Activated T-cell treated with anti-CD3 and anti-CD28 coated beads, Interleukin-2, amount 50 U/mL, for 72 hours (primary cell): ENCODE data around the gene P3R3URF. TPM values are rescaled to one million over a fixed set of nuclear protein-coding genes. Genes with fewer than 3 reads are reported as not detected.

ENCODE experiments used
- ATAC-seq, 2 donors: fragments of 150-1000 bp; cut with Tn5 transposase; replicated peaks in 1 of 2; 2 replicates each; pipeline ENCODE4 v1.10.0; 2021; ENCODE audit warnings: moderate library complexity in 2 of 2, mild to moderate bottlenecking in 1 of 2
- DNase-seq, 2 donors: peaks; one replicate each; pipeline ENCODE4 v3.0.0; 2021 to 2022; ENCODE audit warnings: mixed read lengths in 1 of 2
- H3K27ac Mint-ChIP-seq: one replicate; pipeline ENCODE4 v1.8.0; 2022; ENCODE audit warnings: mild to moderate bottlenecking, moderate library complexity, mixed read lengths
- H3K27me3 Mint-ChIP-seq: one replicate; pipeline ENCODE4 v1.8.0; 2022; ENCODE audit warnings: low read depth, mixed read lengths
- H3K36me3 Mint-ChIP-seq, 2 donors: one replicate each; pipeline ENCODE4 v1.8.0; 2022; ENCODE audit warnings: mixed read lengths in 2 of 2, mild to moderate bottlenecking in 1 of 2; ENCODE audit not compliant: insufficient read depth in 2 of 2
- H3K4me1 Mint-ChIP-seq: one replicate; pipeline ENCODE4 v1.8.0; 2022; ENCODE audit warnings: low read depth, mixed read lengths
- H3K4me3 Mint-ChIP-seq, 2 donors: one replicate each; pipeline ENCODE4 v1.8.0; 2022; ENCODE audit warnings: mild to moderate bottlenecking in 2 of 2, mixed read lengths in 2 of 2, moderate library complexity in 2 of 2
- H3K9me3 Mint-ChIP-seq, 2 donors: one replicate each; pipeline ENCODE4 v1.8.0; 2022; ENCODE audit warnings: mixed read lengths in 2 of 2
- total RNA-seq, 2 donors: library from RNA; stranded (reverse); gene quantifications; one replicate each; pipeline ENCODE4 v1.2.3, GENCODE V29; 2022

P3R3URF gene
- total RNA-seq, 2 donors from 2014 or later = not detected

- ATAC-seq (no peak), DNase-seq (no peak)
- peaks cover 4% of the 10 kb centered on the region for H3K4me1 Mint-ChIP-seq
- no peaks in the 10 kb centered on the region for H3K36me3 Mint-ChIP-seq
- H3K27me3 Mint-ChIP-seq = no peaks in the 10 kb centered on the region
- H3K4me3 Mint-ChIP-seq = no peak overlapping the region
- H3K27ac Mint-ChIP-seq = no peak overlapping the region
- no peaks in the 10 kb centered on the region for H3K9me3 Mint-ChIP-seq
These were observed 14.3 kb upstream of the P3R3URF start for GRCh38 chr1:46190539-46190938.

DNA sequence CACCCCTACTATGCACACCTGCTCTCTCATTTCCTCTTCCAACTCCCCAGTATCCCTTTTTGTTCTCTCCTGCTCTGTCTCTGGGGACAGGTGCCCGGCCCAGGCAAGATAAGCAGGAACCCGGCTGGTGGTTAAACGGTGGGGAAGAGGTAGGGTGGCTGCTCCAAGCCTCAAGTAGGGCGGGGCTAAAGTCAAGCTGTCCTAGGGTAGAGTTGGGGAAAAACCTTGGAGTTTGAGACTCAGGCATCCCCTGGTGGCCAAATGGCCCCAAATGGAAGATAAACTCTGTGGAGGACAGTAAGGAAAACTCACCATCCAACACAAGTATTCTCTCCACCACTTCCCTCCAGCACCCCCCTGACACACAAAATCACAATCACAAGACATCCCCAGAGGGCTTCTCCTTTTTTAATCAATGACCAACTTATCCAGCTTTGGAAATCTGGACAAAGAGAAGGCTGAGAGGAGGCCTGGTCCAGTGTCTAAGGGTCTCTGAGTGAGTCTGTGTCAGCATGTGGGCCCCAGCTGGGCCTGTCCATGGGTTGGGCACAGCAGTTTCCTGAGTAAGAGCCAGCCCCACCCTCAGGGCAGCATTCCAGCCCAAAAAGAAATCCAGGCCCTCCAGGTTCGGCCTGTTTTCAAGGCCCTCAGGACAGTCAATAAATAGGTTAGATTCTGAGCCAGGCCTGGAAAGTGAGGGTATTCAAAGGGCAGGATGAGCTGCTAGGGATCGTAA, 12.2 kb upstream of the P3R3URF start:
- Mint-ChIP-seq H3K27ac (no peak overlapping the region), H3K9me3 (no peaks in the 10 kb centered on the region), H3K4me1 (peaks cover 23% of the 10 kb centered on the region), H3K27me3 (no peaks in the 10 kb centered on the region), H3K36me3 (no peaks in the 10 kb centered on the region), H3K4me3 (no peak overlapping the region)
- ATAC-seq = no peak
- no peak for DNase-seq

DNA sequence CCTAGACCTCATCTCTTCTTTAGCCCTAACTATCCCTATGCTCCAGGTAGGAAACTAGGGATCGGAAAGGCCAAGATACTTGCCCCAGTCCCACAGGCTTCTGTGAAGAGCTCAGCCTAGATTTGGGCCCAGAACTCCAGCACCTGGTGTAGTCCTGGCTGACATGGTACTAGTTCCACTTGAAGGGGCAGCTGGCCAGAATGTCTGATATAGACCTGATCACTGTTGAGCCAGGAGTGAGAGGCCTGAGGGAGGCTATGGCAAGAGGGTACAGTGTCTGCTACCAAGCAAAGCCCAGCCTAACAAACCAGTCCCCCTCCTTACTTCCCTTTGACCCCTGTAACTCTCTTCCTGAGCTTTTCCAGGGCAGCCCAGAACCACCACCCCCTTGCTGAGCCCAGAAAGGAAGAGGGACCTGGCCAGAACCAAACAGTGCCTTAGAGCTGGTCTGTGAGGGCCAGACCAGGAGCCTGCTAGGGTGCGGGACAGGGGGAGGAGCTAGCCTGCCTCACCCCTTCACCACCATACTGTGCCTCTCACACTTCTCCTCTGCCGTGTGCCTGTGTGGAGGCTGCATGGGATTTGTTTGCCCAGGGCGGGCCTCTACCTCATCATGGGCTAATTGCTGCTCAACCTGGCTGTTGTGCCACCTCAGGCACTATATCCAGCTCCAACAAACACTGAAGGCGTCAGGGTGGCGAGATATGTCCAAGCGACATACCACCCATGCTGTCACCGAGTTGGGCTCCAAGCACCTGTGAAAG, 11.0 kb upstream of the P3R3URF start:
- H3K36me3 Mint-ChIP-seq = no peaks in the 10 kb centered on the region
- H3K4me3 Mint-ChIP-seq = no peak overlapping the region
- no peaks in the 10 kb centered on the region for H3K27me3 Mint-ChIP-seq
- DNase-seq (no peak), ATAC-seq (no peak)
- H3K27ac Mint-ChIP-seq = no peak overlapping the region
- H3K9me3 Mint-ChIP-seq = no peaks in the 10 kb centered on the region
- H3K4me1 Mint-ChIP-seq = peaks cover 23% of the 10 kb centered on the region

GRCh38 chr1:46186076-46186475, 9.8 kb upstream of the P3R3URF start:
- Mint-ChIP-seq H3K4me3 (no peak overlapping the region), H3K27ac (no peak overlapping the region), H3K36me3 (no peaks in the 10 kb centered on the region), H3K9me3 (no peaks in the 10 kb centered on the region), H3K27me3 (no peaks in the 10 kb centered on the region), H3K4me1 (peaks cover 23% of the 10 kb centered on the region)
- DNase-seq (no peak), ATAC-seq (no peak)

DNA sequence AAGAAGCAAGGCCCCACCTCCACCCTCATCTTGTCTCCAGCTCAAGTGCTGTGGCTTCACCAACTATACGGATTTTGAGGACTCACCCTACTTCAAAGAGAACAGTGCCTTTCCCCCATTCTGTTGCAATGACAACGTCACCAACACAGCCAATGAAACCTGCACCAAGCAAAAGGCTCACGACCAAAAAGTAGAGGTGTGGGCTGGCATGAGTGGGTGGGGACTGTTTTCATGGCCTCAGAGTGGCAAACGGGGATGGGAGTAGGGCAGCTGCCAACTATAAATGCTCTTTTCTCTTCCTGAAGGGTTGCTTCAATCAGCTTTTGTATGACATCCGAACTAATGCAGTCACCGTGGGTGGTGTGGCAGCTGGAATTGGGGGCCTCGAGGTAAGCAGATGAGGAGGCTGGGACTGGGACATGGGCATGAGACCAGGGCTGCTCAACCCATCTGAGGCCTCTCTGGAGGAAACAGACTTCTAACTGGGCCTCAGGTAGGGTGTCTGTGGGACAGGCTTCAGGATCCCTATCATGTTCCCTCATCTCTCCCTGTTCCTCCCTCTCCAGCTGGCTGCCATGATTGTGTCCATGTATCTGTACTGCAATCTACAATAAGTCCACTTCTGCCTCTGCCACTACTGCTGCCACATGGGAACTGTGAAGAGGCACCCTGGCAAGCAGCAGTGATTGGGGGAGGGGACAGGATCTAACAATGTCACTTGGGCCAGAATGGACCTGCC, 8.8 kb upstream of the P3R3URF start:
- H3K36me3 Mint-ChIP-seq = no peaks in the 10 kb centered on the region
- H3K4me1 Mint-ChIP-seq = peaks cover 23% of the 10 kb centered on the region
- peak overlapping the region; percentile 63 to 85 for H3K4me3 Mint-ChIP-seq
- peak; percentile 73 to 82 for DNase-seq
- no peaks in the 10 kb centered on the region for H3K27me3 Mint-ChIP-seq
- no peaks in the 10 kb centered on the region for H3K9me3 Mint-ChIP-seq
- peak overlapping the region; percentile 84 for H3K27ac Mint-ChIP-seq
- peak; percentile 88 to 92 for ATAC-seq

GRCh38 chr1:46183926-46184557, 7.8 kb upstream of the P3R3URF start:
- no peaks in the 10 kb centered on the region for H3K9me3 Mint-ChIP-seq
- DNase-seq (no peak), ATAC-seq (no peak)
- H3K27ac Mint-ChIP-seq = no peak overlapping the region
- no peaks in the 10 kb centered on the region for H3K36me3 Mint-ChIP-seq
- no peaks in the 10 kb centered on the region for H3K27me3 Mint-ChIP-seq
- H3K4me3 Mint-ChIP-seq = peak overlapping the region in 1 of 2 donors; percentile 85
- peaks cover 23% of the 10 kb centered on the region for H3K4me1 Mint-ChIP-seq

- no peaks in the 10 kb centered on the region for H3K27me3 Mint-ChIP-seq
- H3K4me1 Mint-ChIP-seq = peaks cover 23% of the 10 kb centered on the region
- no peaks in the 10 kb centered on the region for H3K36me3 Mint-ChIP-seq
- no peak for ATAC-seq
- no peaks in the 10 kb centered on the region for H3K9me3 Mint-ChIP-seq
- no peak for DNase-seq
- no peak overlapping the region for H3K4me3 Mint-ChIP-seq
- H3K27ac Mint-ChIP-seq = no peak overlapping the region
These were observed 7.0 kb upstream of the P3R3URF start for GRCh38 chr1:46183079-46183847.

DNA sequence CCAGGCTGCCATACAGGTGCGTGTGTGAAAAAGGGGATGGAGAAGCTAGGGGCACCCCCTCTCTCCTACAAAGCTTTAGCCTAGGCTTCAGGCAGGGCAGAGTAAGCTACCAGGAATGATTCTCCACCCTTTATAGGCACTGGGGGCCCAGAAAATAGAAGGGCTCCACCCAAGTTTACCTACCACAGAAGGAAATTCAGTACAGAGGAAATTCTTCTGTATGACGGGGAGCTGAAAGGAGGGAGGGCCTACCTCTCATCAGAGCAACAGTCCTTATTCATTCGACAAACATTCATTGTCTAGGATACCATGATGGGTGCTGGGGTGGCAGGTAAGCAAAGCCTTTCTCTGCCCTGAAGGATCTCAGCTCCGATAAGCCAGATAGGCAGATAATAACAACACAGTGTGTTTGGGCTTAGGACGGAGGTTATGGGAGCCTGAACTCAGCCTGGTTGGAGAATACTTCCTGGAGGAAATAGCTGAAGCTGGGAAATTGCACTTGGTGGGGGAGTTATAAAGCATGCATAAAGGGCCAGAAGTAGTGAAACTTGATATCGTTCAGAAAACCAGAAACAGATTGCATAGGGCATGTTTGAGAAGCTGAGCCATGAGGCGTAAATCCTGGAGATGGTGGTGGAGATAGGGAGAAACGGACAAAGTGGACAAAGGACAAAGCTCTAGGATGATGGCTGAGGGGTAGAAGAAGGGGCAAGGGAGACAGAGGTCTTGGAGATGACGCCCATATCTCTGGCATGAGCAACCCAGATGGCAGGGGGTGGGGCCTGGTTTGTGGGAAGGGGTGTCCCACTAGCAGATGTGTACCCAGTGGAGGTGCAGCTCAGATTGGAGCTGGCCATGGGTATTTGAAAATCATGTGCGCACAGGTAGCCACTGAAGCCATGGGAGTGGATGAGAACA, 5.3 kb upstream of the P3R3URF start:
- no peak for ATAC-seq
- Mint-ChIP-seq H3K4me1 (peaks cover 23% of the 10 kb centered on the region), H3K4me3 (no peak overlapping the region), H3K27ac (no peak overlapping the region), H3K9me3 (no peaks in the 10 kb centered on the region), H3K27me3 (no peaks in the 10 kb centered on the region), H3K36me3 (no peaks in the 10 kb centered on the region)
- DNase-seq = no peak

- Mint-ChIP-seq H3K36me3 (no peaks in the 10 kb centered on the region), H3K4me3 (no peak overlapping the region), H3K27ac (no peak overlapping the region), H3K9me3 (no peaks in the 10 kb centered on the region), H3K27me3 (no peaks in the 10 kb centered on the region), H3K4me1 (peaks cover 16% of the 10 kb centered on the region)
- DNase-seq = peak; percentile 27 to 37
- peak; percentile 10 to 24 for ATAC-seq
These were observed 3.9 kb upstream of the P3R3URF start for GRCh38 chr1:46180082-46180616.

DNA sequence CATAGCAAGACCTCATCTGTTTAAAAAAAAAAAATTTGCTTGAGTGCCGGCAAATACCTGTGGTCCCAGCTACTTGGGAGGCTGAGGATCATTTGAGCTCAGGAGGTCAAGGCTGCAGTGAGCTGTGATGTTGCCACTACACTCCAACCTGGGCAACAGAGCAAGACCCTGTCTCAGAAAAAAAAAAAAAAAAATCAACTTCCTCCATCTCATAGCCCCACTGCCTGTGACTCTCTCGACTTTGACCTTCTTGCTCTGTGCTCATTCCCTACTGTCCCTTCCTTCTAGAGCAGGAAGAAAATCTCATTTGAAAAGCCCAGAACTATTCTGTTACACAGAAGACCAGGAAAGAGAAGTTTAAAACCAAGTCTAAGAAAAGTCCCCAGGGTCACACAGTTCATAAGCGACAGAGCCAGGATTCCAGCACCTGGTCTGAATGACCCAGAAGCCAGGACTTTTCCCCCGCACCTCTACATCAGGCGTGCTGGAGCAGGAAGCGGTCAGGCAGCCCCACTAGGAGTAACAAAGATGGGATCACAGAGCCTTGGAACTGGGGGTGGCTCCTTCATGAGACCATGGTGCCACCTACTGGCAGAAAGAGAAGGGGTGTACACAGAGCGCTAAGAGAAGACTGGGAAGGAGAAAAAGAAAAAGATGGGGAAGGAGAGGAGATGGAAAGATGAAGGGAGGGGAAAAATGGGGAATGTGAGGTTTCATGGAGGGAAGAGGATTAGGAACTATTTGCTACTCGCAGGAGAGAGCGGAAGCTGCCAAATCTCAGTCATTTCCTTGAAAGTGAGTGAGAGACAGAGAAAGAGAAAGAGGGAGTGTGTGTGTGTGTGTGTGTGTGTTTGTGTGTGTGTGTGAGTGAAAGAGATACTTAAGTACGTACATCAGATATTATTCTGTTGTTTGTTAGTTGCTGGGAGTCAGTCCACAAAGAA, 3.1 kb upstream of the P3R3URF start:
- Mint-ChIP-seq H3K4me3 (no peak overlapping the region), H3K36me3 (no peaks in the 10 kb centered on the region), H3K27me3 (no peaks in the 10 kb centered on the region), H3K27ac (no peak overlapping the region), H3K4me1 (peaks cover 8% of the 10 kb centered on the region), H3K9me3 (no peaks in the 10 kb centered on the region)
- ATAC-seq = peak; percentile 77 to 84
- peak; percentile 70 to 71 for DNase-seq

- Mint-ChIP-seq H3K4me1 (no peaks in the 10 kb centered on the region), H3K9me3 (no peaks in the 10 kb centered on the region), H3K27ac (no peak overlapping the region), H3K27me3 (no peaks in the 10 kb centered on the region), H3K36me3 (no peaks in the 10 kb centered on the region), H3K4me3 (no peak overlapping the region)
- ATAC-seq (peak in 1 of 2 donors; percentile 51), DNase-seq (peak in 1 of 2 donors; percentile 10)
These were observed 1.0 kb downstream of the P3R3URF start for GRCh38 chr1:46175243-46175642.
